NT2/D1 (cell line): ENCODE data around the gene COLQ.

Experiments used
- SUZ12 ChIP-seq: IDR thresholded peaks from 2 replicates; pipeline ENCODE4 v1.6.1; 2011; ENCODE audit not compliant: insufficient read length, insufficient read depth; ENCODE audit errors: extremely low read depth
- YY1 ChIP-seq: IDR thresholded peaks from 2 replicates; pipeline ENCODE4 v1.6.1; 2011; ENCODE audit not compliant: insufficient read length, insufficient read depth
- ZNF274 ChIP-seq: IDR thresholded peaks from 2 replicates; pipeline ENCODE4 v1.6.1; 2011; ENCODE audit warnings: mild to moderate bottlenecking, low read depth, low read length

DNA sequence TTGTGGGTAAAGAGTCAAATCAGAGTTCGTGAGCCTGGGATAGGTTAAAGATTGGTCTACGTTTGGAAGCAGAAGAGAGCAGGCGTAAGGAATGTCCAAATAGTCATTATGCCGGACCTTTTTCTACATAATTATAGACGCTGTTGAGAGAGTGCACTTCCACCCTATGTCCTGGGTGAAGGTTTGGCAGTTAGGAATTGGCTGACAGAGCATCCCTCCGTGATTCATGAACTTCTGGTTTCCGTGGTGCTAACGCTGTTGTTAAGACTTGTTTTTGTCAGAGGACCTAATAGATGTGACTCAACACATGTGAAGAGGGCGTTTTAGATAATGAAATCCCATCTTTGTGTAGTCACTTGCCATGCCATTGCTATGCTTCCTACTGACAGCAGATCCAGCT lies 93.0 kb downstream of the COLQ start:
- TF ChIP-seq YY1 (no peak), ZNF274 (no peak), SUZ12 (no peak)
